Activated CD8-positive, alpha-beta memory T cell treated with anti-CD3 and anti-CD28 coated beads, Interleukin-2, amount 10 ng/mL, durations not matched to agents 7 days and 5 days (primary cell): ENCODE results near the gene CD164L2. TPM values are rescaled to one million over a fixed set of nuclear protein-coding genes. Genes with fewer than 3 reads are reported as not detected.
A peak's percentile ranks its signal among the peaks of the same experiment; 100 is the strongest.

Experiments used
- ATAC-seq: fragments of 150-1000 bp; cut with Tn5 transposase; one replicate; pipeline ENCODE4 v1.10.0; 2021; ENCODE audit warnings: moderate library complexity
- CTCF ChIA-PET: fragments of 350-600 bp; sonication (Branson Sonifier 250); formaldehyde crosslinking; loops from one replicate; lab custom pipeline; 2021; ENCODE audit warnings: antibody characterized with exemption; lab: Charles Lee
- DNase-seq: peaks from one replicate; pipeline ENCODE4 v3.0.0-alpha.2; 2020
- H3K27ac Mint-ChIP-seq: one replicate; pipeline ENCODE4 v1.8.0; 2021; ENCODE audit warnings: mild to moderate bottlenecking, mixed read lengths
- H3K27me3 Mint-ChIP-seq: one replicate; pipeline ENCODE4 v1.8.0; 2021; ENCODE audit warnings: mixed read lengths
- H3K36me3 Mint-ChIP-seq: one replicate; pipeline ENCODE4 v1.8.0; 2021; ENCODE audit warnings: mild to moderate bottlenecking, mixed read lengths
- H3K4me1 Mint-ChIP-seq: one replicate; pipeline ENCODE4 v1.8.0; 2021; ENCODE audit warnings: mixed read lengths
- H3K4me3 Mint-ChIP-seq: one replicate; pipeline ENCODE4 v1.8.0; 2021; ENCODE audit warnings: mild to moderate bottlenecking, moderate library complexity, mixed read lengths
- H3K9me3 Mint-ChIP-seq: one replicate; pipeline ENCODE4 v1.8.0; 2022; ENCODE audit warnings: low read depth, mixed read lengths
- total RNA-seq, 2 experiments: library from RNA; stranded (reverse); gene quantifications; one replicate each; pipeline ENCODE4 v1.2.3, GENCODE V29; 2021

CD164L2 gene
- total RNA-seq, 2 experiments from 2014 or later: not detected

DNA sequence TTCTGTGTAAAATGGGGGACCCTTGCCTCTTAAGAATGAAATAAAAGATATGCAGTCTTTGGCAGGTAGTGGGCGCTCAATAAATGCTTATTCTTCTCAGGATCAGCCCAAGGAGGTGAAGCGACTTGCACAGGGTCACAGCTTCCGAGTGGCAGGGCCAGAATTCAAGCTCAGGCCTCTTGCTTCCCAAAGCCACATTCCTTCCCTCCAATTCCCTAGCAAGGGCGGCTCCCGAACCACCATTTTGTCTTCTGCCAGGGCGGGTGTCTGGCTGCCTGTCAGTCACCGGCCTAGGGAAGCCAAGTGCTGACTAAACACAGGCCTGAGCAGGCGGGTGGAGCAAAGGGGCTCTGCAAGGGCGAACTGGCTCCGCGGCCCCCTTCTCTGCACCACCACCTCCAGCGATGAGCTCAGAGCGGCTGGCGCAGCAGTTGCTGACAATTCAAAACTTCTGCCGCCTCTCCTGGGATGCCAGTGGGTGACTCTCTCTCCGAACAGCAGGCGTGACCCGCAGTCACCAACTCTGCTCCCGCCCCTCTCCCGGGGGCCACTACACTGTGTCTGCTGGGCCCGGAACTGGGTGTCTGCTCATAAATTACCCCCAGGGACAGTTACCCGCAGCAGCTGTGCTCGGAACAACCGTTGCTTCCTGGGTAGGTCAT lies 20.1 kb upstream of the CD164L2 start:
- Mint-ChIP-seq H3K36me3 (peaks cover 5% of the 10 kb centered on the region), H3K9me3 (no peaks in the 10 kb centered on the region), H3K27me3 (no peaks in the 10 kb centered on the region), H3K4me3 (no peak overlapping the region), H3K4me1 (peaks cover 11% of the 10 kb centered on the region), H3K27ac (peak overlapping the region; percentile 71)
- CTCF ChIA-PET: interaction anchor here (1.0 to 14.3 kb wide), 12 partner anchors 10 to 204 kb away, joined by 3 to 331 read pairs (median 4); partner anchors contain the start of genes AHDC1 and WASF2
- DNase-seq (no peak), ATAC-seq (peak; percentile 44)

- Mint-ChIP-seq H3K9me3 (no peaks in the 10 kb centered on the region), H3K27me3 (no peaks in the 10 kb centered on the region)
Measured at GRCh38 chr1:27402349-27402754, 19.2 kb upstream of the CD164L2 start.

GRCh38 chr1:27400963-27401341 lies 17.8 kb upstream of the CD164L2 start:
- CTCF ChIA-PET: interaction anchor here (1.6 to 14.3 kb wide), 4 partner anchors 44 to 207 kb away, joined by 4 to 331 read pairs (median 68); partner anchors contain the start of gene AHDC1
- H3K27me3 Mint-ChIP-seq: no peaks in the 10 kb centered on the region
- no peak overlapping the region for H3K4me3 Mint-ChIP-seq
- DNase-seq (no peak), ATAC-seq (no peak)
- H3K4me1 Mint-ChIP-seq: peaks cover 11% of the 10 kb centered on the region
- no peaks in the 10 kb centered on the region for H3K36me3 Mint-ChIP-seq
- H3K27ac Mint-ChIP-seq: no peak overlapping the region
- H3K9me3 Mint-ChIP-seq: no peaks in the 10 kb centered on the region

More at GRCh38 chr1:27402349-27402754, 19.2 kb upstream of the CD164L2 start:
- H3K4me1 Mint-ChIP-seq: peaks cover 11% of the 10 kb centered on the region
- H3K27ac Mint-ChIP-seq: no peak overlapping the region
- ATAC-seq: no peak
- CTCF ChIA-PET: interaction anchor here (0.8 to 14.3 kb wide), 13 partner anchors 9 to 205 kb away, joined by 3 to 331 read pairs (median 5); partner anchors contain the start of genes AHDC1 and WASF2
- H3K36me3 Mint-ChIP-seq: peaks cover 2% of the 10 kb centered on the region
- H3K4me3 Mint-ChIP-seq: no peak overlapping the region
- DNase-seq: no peak

GRCh38 chr1:27400082-27400962 lies 17.2 kb upstream of the CD164L2 start:
- peaks cover 11% of the 10 kb centered on the region for H3K4me1 Mint-ChIP-seq
- no peak for DNase-seq
- no peak overlapping the region for H3K27ac Mint-ChIP-seq
- no peak for ATAC-seq
- no peaks in the 10 kb centered on the region for H3K36me3 Mint-ChIP-seq
- no peak overlapping the region for H3K4me3 Mint-ChIP-seq
- CTCF ChIA-PET: interaction anchor here (0.9 to 14.3 kb wide), 5 partner anchors 43 to 263 kb away, joined by 3 to 331 read pairs (median 7); partner anchors contain the start of gene AHDC1
- H3K27me3 Mint-ChIP-seq: no peaks in the 10 kb centered on the region
- H3K9me3 Mint-ChIP-seq: no peaks in the 10 kb centered on the region

DNA sequence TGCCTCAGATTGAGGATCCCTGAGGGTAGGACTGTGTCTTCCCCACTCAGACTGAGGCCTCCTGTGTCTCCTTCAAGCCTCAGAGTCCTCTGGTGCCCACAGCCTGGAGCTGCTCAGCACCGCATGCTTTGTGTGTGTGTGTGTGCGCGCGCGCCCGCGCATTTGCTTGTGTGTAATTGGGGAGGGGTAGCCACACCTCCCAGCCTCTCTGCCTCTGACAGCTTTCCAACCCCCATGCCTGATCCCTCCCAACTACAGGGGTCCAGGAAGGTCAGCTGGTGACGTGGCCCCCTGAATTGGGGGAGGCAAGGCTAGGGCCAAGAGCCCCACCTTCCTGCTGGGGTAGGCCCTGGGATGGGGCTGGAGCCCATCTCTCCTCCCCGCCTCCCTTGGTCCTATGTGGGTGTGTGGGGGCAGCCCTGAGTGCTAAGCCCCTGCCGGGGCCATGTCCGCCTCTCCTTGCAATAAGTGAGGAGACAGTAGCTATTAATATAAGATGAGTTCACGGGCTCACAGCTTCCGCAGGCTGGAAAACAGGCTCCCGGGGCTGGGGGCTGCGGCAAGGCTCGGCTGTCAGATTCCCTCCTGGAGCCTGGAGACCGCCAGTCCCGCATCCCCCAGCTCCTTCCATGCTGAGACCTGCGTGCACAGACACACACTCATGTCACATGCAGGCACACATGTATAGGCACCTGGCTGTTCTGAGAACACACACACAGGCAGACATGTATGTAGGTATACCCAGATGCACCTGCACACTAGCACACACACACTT lies 16.3 kb upstream of the CD164L2 start:
- Mint-ChIP-seq H3K27me3 (no peaks in the 10 kb centered on the region), H3K36me3 (no peaks in the 10 kb centered on the region), H3K27ac (no peak overlapping the region), H3K4me3 (no peak overlapping the region), H3K9me3 (no peaks in the 10 kb centered on the region), H3K4me1 (peaks cover 10% of the 10 kb centered on the region)
- CTCF ChIA-PET: interaction anchor here (0.9 to 14.3 kb wide), 9 partner anchors 9 to 263 kb away, joined by 3 to 331 read pairs (median 4); partner anchors contain the start of gene AHDC1
- ATAC-seq: no peak
- no peak for DNase-seq

GRCh38 chr1:27398405-27399149 lies 15.4 kb upstream of the CD164L2 start:
- CTCF ChIA-PET: interaction anchor here (0.9 to 14.3 kb wide), 10 partner anchors 8 to 264 kb away, joined by 3 to 331 read pairs (median 6); partner anchors contain the start of gene AHDC1
- DNase-seq (no peak), ATAC-seq (no peak)
- Mint-ChIP-seq H3K36me3 (no peaks in the 10 kb centered on the region), H3K27me3 (no peaks in the 10 kb centered on the region), H3K27ac (no peak overlapping the region), H3K9me3 (no peaks in the 10 kb centered on the region), H3K4me1 (peaks cover 4% of the 10 kb centered on the region), H3K4me3 (no peak overlapping the region)

- H3K27me3 Mint-ChIP-seq: no peaks in the 10 kb centered on the region
- peaks cover 2% of the 10 kb centered on the region for H3K4me1 Mint-ChIP-seq
- CTCF ChIA-PET: interaction anchor here (0.6 to 14.3 kb wide), 10 partner anchors 10 to 354 kb away, joined by 3 to 331 read pairs (median 9); partner anchors contain the start of gene AHDC1
- H3K36me3 Mint-ChIP-seq: no peaks in the 10 kb centered on the region
- ATAC-seq (no peak), DNase-seq (no peak)
- H3K4me3 Mint-ChIP-seq: no peak overlapping the region
- H3K27ac Mint-ChIP-seq: no peak overlapping the region
- no peaks in the 10 kb centered on the region for H3K9me3 Mint-ChIP-seq
Measured at GRCh38 chr1:27397749-27398148, 14.6 kb upstream of the CD164L2 start.

GRCh38 chr1:27397110-27397509 lies 14.0 kb upstream of the CD164L2 start:
- Mint-ChIP-seq H3K27ac (no peak overlapping the region), H3K36me3 (no peaks in the 10 kb centered on the region), H3K27me3 (no peaks in the 10 kb centered on the region), H3K4me1 (peaks cover 1% of the 10 kb centered on the region), H3K9me3 (no peaks in the 10 kb centered on the region), H3K4me3 (no peak overlapping the region)
- ATAC-seq (no peak), DNase-seq (no peak)
- CTCF ChIA-PET: interaction anchor here (0.6 to 14.3 kb wide), 10 partner anchors 10 to 266 kb away, joined by 3 to 331 read pairs (median 8); partner anchors contain the start of gene AHDC1

DNA sequence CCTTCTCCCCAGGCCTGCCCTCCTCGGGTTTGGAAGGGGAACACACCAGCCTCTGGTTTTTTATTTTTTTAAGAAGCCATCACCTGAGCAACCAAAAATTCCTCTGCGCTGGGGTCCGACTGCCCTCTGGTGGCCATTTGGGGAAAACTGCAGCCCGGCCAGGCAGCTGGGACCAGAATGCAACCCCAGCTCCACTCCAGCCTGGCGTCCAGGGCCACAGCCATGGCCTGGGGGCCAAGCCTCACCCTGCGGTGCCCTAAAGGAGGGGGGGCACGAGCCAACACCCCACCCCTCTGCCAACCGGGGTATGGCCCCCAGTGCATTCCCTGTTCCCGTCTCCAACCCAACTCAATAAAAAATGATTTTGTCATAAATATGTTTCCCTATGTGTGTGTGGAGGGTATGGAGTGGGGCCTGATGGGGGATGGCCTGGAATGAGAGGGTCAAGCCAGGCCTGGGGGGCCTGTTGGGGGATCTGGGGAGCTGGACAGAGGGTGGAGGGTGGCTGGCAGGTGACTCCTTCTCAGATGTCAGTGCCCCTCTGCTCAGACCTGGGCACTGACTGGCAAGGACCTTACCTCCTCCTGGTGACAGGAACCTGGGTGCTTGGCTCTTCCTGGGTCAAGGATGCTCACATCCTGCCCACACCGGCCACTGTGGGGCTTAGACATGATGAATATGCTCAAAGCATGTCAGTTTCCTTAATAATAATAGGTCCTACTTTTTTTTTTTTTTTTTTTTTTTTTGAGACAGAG lies 12.5 kb upstream of the CD164L2 start:
- H3K4me3 Mint-ChIP-seq: no peak overlapping the region
- H3K4me1 Mint-ChIP-seq: peaks cover 8% of the 10 kb centered on the region
- no peaks in the 10 kb centered on the region for H3K36me3 Mint-ChIP-seq
- H3K9me3 Mint-ChIP-seq: no peaks in the 10 kb centered on the region
- DNase-seq: peak; percentile 86
- H3K27ac Mint-ChIP-seq: no peak overlapping the region
- CTCF ChIA-PET: interaction anchor here (0.6 to 14.3 kb wide), 44 partner anchors 8 to 351 kb away, joined by 3 to 331 read pairs (median 5); partner anchors contain the start of genes AHDC1, CD164L2, MAP3K6 and SYTL1
- peaks cover 5% of the 10 kb centered on the region for H3K27me3 Mint-ChIP-seq
- peak; percentile 34 for ATAC-seq

- peaks cover 8% of the 10 kb centered on the region for H3K4me1 Mint-ChIP-seq
- H3K9me3 Mint-ChIP-seq: no peaks in the 10 kb centered on the region
- no peak overlapping the region for H3K27ac Mint-ChIP-seq
- CTCF ChIA-PET: interaction anchor here (0.7 to 14.3 kb wide), 40 partner anchors 8 to 398 kb away, joined by 3 to 331 read pairs (median 5); partner anchors contain the start of genes AHDC1, CD164L2, MAP3K6 and SYTL1
- ATAC-seq: no peak
- DNase-seq: no peak
- no peak overlapping the region for H3K4me3 Mint-ChIP-seq
- peaks cover 9% of the 10 kb centered on the region for H3K27me3 Mint-ChIP-seq
- no peaks in the 10 kb centered on the region for H3K36me3 Mint-ChIP-seq
Measured at GRCh38 chr1:27394925-27395324, 11.8 kb upstream of the CD164L2 start.

GRCh38 chr1:27394282-27394658 lies 11.1 kb upstream of the CD164L2 start:
- no peak for ATAC-seq
- H3K9me3 Mint-ChIP-seq: no peaks in the 10 kb centered on the region
- peaks cover 8% of the 10 kb centered on the region for H3K4me1 Mint-ChIP-seq
- no peak overlapping the region for H3K27ac Mint-ChIP-seq
- peaks cover 15% of the 10 kb centered on the region for H3K27me3 Mint-ChIP-seq
- DNase-seq: no peak
- no peak overlapping the region for H3K4me3 Mint-ChIP-seq
- H3K36me3 Mint-ChIP-seq: no peaks in the 10 kb centered on the region
- CTCF ChIA-PET: interaction anchor here (0.6 to 14.3 kb wide), 29 partner anchors 7 to 397 kb away, joined by 3 to 331 read pairs (median 6); partner anchors contain the start of genes AHDC1, CD164L2, MAP3K6 and SYTL1
